HEK293T (cell line): ENCODE data around the gene GRIN3B.

ENCODE experiments used
- CTCF ChIA-PET: fragments of 350-600 bp; formaldehyde crosslinking; extraction: SDS; loops from one replicate; lab custom pipeline; 2021; ENCODE audit warnings: antibody characterized with exemption, inconsistent platforms; lab: Yijun Ruan, JAX
- POLR2A ChIA-PET: fragments of 350-600 bp; formaldehyde crosslinking; extraction: SDS; loops from one replicate; lab custom pipeline; 2020; ENCODE audit warnings: antibody characterized with exemption, inconsistent platforms; lab: Yijun Ruan, JAX
- DNase-seq: peaks from one replicate; pipeline ENCODE4 v3.0.0; 2012; ENCODE audit warnings: mixed read lengths; ENCODE audit errors: extremely low spot score
- ARNT ChIP-seq: fragments of 450-650 bp; IDR thresholded peaks from 2 replicates; pipeline ENCODE4 v1.6.1; 2017; ENCODE audit warnings: mild to moderate bottlenecking
- BHLHE40 ChIP-seq: fragments of 450-650 bp; IDR thresholded peaks from 2 replicates; pipeline ENCODE4 v1.6.1; 2016; ENCODE audit warnings: mild to moderate bottlenecking, moderate library complexity, borderline replicate concordance
- CTBP1 ChIP-seq: fragments of 450-650 bp; IDR thresholded peaks from 2 replicates; pipeline ENCODE4 v1.6.1; 2016; ENCODE audit warnings: borderline replicate concordance
- ELF4 ChIP-seq: fragments of 450-650 bp; IDR thresholded peaks from 2 replicates; pipeline ENCODE4 v1.6.1; 2017; ENCODE audit warnings: antibody characterized with exemption
- FOXA1 ChIP-seq: fragments of 450-650 bp; IDR thresholded peaks from 2 replicates; pipeline ENCODE4 v1.6.1; 2016; ENCODE audit warnings: mild to moderate bottlenecking
- FOXK2 ChIP-seq: fragments of 450-650 bp; IDR thresholded peaks from 2 replicates; pipeline ENCODE4 v1.6.1; 2016; ENCODE audit warnings: mild to moderate bottlenecking
- FOXM1 ChIP-seq: fragments of 450-650 bp; IDR thresholded peaks from 2 replicates; pipeline ENCODE4 v1.6.1; 2017; ENCODE audit warnings: mild to moderate bottlenecking, borderline replicate concordance
- HDGF ChIP-seq: fragments of 450-650 bp; IDR thresholded peaks from 2 replicates; pipeline ENCODE4 v1.6.1; 2017; ENCODE audit warnings: antibody characterized with exemption, borderline replicate concordance
- L3MBTL2 ChIP-seq: fragments of 450-650 bp; conservative IDR thresholded peaks from 2 replicates; pipeline ENCODE4 v1.6.1; 2016; ENCODE audit warnings: mild to moderate bottlenecking
- LEF1 ChIP-seq: fragments of 450-650 bp; IDR thresholded peaks from 2 replicates; pipeline ENCODE4 v1.6.1; 2017; ENCODE audit warnings: mild to moderate bottlenecking, borderline replicate concordance
- NFRKB ChIP-seq: fragments of 450-650 bp; IDR thresholded peaks from 2 replicates; pipeline ENCODE4 v1.6.1; 2016; ENCODE audit warnings: mild to moderate bottlenecking, moderate library complexity
- SP1 ChIP-seq: fragments of 450-650 bp; IDR thresholded peaks from 2 replicates; pipeline ENCODE4 v1.6.1; 2017
- SUZ12 ChIP-seq: fragments of 450-650 bp; IDR thresholded peaks from 2 replicates; pipeline ENCODE4 v1.6.1; 2016; ENCODE audit warnings: mild to moderate bottlenecking
- TARDBP ChIP-seq: fragments of 450-650 bp; IDR thresholded peaks from 2 replicates; pipeline ENCODE4 v1.6.1; 2016
- ZNF384 ChIP-seq: fragments of 450-650 bp; IDR thresholded peaks from 2 replicates; pipeline ENCODE4 v1.6.1; 2016
- TF ChIP-seq, protein P1 (sequence below): fragments of 450-650 bp; IDR thresholded peaks from 2 replicates; pipeline ENCODE4 v1.6.1; 2016

GRIN3B gene

DNA sequence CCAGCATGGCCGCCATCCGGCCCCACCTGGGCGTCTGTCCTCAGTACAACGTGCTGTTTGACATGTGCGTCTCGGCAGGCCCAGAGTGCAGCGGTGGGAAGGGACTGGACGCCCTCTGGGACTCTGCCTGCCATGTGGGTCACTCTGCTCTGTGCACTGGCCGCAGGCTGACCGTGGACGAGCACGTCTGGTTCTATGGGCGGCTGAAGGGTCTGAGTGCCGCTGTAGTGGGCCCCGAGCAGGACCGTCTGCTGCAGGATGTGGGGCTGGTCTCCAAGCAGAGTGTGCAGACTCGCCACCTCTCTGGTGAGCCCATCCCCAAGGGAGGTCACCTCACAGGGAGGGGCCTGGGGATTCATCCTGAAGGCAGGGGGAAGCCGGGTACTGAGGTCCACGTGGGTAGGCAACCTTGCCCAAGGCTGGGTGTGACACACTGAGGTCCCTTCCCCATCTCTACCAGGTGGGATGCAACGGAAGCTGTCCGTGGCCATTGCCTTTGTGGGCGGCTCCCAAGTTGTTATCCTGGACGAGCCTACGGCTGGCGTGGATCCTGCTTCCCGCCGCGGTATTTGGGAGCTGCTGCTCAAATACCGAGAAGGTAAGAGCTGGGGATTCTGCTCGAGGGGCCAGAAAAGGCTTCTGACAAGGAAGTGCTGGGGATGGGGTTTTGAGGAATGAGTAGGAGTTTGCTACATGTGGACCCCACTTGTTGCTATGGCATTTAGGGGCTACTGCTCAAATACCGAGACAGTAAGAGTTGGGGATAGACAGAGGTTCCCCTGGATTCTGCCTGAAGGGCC is 51.0 kb downstream of the GRIN3B start:
- TF ChIP-seq NFRKB (no peak), CTBP1 (no peak), FOXM1 (no peak), ZNF384 (no peak), BHLHE40 (no peak), TARDBP (no peak), LEF1 (no peak), ARNT (no peak), FOXK2 (no peak)
- TF ChIP-seq, protein P1, sequence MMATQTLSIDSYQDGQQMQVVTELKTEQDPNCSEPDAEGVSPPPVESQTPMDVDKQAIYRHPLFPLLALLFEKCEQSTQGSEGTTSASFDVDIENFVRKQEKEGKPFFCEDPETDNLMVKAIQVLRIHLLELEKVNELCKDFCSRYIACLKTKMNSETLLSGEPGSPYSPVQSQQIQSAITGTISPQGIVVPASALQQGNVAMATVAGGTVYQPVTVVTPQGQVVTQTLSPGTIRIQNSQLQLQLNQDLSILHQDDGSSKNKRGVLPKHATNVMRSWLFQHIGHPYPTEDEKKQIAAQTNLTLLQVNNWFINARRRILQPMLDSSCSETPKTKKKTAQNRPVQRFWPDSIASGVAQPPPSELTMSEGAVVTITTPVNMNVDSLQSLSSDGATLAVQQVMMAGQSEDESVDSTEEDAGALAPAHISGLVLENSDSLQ = no peak
- DNase-seq = no peak
- POLR2A ChIA-PET = no interaction called here
- CTCF ChIA-PET = no interaction called here

DNA sequence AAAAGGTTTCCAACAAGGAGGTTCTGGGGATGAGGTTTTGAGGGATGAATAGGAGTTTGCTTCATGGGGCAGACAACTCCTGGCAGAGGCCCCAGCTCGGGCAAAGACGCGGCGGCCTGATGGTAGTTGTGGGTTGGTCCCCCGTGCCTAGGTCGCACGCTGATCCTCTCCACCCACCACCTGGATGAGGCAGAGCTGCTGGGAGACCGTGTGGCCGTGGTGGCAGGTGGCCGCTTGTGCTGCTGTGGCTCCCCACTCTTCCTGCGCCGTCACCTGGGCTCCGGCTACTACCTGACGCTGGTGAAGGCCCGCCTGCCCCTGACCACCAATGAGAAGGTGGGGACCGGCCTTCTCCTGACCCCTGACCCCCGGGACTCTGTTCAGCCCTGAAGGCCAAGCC is 51.6 kb downstream of the GRIN3B start:
- ChIA-PET CTCF (no interaction called here), POLR2A (no interaction called here)
- TF ChIP-seq CTBP1 (no peak), ELF4 (no peak), ZNF384 (no peak), HDGF (no peak), FOXA1 (no peak), LEF1 (no peak), FOXK2 (no peak), SUZ12 (no peak), ARNT (no peak), FOXM1 (no peak), L3MBTL2 (no peak), NFRKB (no peak), BHLHE40 (no peak), TARDBP (no peak), SP1 (no peak)
- TF ChIP-seq, protein P1 = no peak
- DNase-seq = no peak

DNA sequence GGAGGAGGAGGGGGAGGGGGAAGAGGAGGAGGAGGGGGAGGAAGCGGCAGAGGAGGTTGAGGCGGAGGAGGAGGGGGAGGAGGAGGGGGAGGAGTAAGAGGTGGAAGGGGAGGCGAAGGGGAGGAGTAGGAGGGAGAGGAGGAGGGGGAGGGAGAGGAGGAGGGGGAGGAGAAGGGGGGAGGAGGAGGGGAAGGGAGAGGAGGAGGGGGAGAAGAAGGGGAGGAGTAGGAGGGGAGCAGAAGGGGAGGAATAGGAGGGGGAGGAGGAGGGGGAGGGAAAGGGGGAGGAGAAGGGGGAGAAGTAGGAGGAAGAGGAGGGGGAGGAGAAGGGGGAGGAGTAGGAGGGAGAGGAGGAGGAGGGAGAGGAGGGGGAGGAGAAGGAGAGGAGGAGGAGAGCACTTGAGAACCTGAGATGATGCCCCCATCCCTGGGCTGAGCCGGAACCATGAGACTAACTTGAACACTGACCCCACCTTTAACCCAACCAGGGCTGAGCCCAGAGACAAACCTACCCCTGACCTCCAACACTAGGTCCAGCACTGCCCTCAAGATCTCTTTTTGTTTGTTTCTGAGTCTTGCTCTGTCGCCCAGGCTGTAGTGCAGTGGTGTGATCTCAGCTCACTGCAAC is 52.2 kb downstream of the GRIN3B start:
- POLR2A ChIA-PET = no interaction called here
- CTCF ChIA-PET = no interaction called here
- TF ChIP-seq HDGF = no peak
- TF ChIP-seq CTBP1 = no peak
- TF ChIP-seq ARNT = no peak
- TF ChIP-seq SP1 = no peak
- TF ChIP-seq TARDBP = no peak
- TF ChIP-seq FOXM1 = no peak
- TF ChIP-seq BHLHE40 = no peak
- TF ChIP-seq FOXK2 = no peak
- TF ChIP-seq SUZ12 = no peak
- no peak for TF ChIP-seq L3MBTL2
- TF ChIP-seq, protein P1 = no peak
- no peak for TF ChIP-seq FOXA1
- no peak for TF ChIP-seq ELF4
- no peak for TF ChIP-seq ZNF384
- no peak for TF ChIP-seq LEF1
- DNase-seq = no peak

DNA sequence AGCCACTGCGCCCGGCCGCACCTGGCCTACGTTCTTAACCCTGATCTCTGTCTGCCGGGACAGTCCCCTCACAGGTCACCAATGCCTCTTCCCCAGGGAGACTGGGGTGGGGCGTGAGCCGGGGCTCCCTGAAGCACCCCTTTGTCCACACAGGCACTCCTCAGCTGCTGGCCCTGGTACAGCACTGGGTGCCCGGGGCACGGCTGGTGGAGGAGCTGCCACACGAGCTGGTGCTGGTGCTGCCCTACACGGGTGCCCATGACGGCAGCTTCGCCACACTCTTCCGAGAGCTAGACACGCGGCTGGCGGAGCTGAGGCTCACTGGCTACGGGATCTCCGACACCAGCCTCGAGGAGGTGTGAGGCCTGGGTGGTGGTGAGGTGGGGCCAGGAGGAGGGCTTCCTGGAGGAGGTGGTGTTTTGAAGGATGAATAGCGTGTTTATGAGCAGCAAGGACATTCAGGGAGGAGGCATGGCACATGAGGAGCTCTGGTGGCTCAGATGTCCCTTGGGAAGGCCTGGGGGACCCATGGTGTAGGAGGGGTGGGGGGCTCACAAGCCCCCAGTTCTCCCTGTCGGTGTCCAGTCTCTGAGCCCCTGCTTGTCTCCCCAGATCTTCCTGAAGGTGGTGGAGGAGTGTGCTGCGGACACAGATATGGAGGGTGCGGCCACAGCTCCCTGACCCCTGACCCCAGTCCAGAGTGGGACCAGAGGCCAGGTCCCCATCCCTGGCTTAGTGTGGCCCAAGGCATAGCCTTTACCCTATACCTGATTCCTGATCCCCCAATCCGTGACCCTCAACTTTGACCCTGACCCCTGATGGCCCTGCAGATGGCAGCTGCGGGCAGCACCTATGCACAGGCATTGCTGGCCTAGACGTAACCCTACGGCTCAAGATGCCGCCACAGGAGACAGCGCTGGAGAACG is 53.2 kb downstream of the GRIN3B start:
- ChIA-PET CTCF (no interaction called here), POLR2A (no interaction called here)
- TF ChIP-seq ZNF384 (no peak), HDGF (no peak), TARDBP (no peak)

DNA sequence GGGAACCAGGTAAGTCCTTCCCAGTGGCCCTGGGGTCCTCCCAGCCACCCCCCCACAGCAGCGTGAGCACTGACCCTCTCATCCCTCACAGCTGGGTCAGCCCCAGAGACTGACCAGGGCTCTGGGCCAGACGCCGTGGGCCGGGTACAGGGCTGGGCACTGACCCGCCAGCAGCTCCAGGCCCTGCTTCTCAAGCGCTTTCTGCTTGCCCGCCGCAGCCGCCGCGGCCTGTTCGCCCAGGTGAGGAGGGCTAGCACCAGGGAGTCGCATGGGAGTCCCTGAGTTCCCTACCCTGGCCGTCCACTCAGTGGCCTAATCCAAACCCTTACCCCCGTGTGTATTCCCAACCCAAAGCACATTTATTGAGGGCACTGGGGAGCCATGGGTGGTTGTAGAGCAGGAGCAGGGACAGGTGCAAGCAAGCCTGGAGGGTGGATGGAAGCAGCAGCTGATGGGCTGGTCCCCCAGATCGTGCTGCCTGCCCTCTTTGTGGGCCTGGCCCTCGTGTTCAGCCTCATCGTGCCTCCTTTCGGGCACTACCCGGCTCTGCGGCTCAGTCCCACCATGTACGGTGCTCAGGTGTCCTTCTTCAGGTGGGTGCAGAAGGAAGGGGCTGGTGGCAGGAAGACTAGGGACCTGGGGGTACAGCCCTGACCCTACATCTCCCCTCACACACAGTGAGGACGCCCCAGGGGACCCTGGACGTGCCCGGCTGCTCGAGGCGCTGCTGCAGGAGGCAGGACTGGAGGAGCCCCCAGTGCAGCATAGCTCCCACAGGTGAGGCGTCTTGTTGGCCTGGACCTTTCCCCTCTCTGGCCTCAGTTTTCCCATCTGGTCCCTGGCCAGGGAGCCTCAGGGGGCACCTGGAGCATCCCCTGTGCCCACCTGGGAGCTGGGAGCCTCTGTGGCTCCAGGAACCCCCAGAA is 54.1 kb downstream of the GRIN3B start:
- TF ChIP-seq ZNF384 (no peak), BHLHE40 (no peak), ARNT (no peak), SP1 (no peak), ELF4 (no peak), HDGF (no peak), TARDBP (no peak), LEF1 (no peak), CTBP1 (no peak), FOXM1 (no peak), L3MBTL2 (no peak), NFRKB (no peak), SUZ12 (no peak), FOXK2 (no peak), FOXA1 (no peak)
- TF ChIP-seq, protein P1 = no peak
- ChIA-PET POLR2A (no interaction called here), CTCF (no interaction called here)
- DNase-seq = no peak

More for the DNA sequence above, 53.2 kb downstream of the GRIN3B start:
- no peak for DNase-seq
